Stromal cell of bone marrow (primary cell): ENCODE data around the gene PTPRQ.
"Not testable (repeated sequence)": the region's sequence is repeated elsewhere in the genome, so short reads cannot be mapped to it uniquely, and the experiment has no call there.

Experiments used
- DNase-seq: peaks from one replicate; pipeline ENCODE4 v3.0.0-alpha.2; 2012; ENCODE audit warnings: low read depth

PTPRQ gene

DNA sequence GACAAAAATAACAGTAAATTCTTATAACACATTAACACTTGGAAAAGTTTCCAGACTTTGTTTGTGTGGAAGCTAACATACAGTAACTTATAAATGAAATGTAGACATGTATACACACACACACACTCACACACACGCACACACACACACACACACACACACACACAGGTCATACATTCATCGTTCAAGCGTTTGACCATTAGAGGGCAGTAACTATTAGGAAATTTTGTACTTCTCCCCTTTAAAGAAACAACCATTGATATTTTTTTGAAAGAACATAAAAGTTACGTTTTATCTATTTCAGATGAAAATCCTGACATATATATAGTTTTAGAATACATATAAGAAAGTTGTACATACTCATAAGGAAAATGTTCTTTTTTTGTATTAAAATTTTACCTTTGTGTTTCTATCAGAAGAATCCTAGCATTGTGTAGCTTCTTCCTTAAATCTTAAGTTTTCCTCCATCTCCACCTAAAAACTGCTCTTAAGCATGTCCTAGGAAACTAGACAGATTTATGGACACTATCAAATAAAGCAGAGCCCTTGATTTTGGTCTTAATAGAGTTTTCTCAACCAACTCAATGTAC, 29.0 kb downstream of the PTPRQ start:
- peak; percentile 57 for DNase-seq

DNA sequence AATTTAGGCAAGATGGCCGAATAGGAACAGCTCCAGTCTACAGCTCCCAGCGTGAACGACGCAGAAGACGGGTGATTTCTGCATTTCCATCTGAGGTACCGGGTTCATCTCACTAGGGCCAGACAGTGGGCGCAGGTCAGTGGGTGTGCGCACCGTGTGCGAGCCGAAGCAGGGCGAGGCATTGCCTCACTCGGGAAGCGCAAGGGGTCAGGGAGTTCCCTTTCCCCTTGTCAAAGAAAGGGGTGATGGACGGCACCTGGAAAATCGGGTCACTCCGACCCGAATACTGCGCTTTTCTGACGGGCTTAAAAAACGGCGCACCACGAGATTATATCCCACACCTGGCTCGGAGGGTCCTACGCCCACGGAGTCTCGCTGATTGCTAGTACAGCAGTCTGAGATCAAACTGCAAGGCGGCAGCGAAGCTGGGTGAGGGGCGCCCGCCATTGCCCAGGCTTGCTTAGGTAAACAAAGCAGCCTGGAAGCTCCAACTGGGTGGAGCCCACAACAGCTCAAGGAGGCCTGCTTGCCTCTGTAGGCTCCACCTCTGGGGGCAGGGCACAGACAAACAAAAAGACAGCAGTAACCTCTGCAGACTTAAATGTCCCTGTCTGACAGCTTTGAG, 33.6 kb downstream of the PTPRQ start:
- not testable (repeated sequence) for DNase-seq

- DNase-seq, result no peak
These were observed 40.7 kb downstream of the PTPRQ start for GRCh38 chr12:80484746-80485145.

GRCh38 chr12:80485222-80485987, 41.4 kb downstream of the PTPRQ start:
- DNase-seq, result no peak

GRCh38 chr12:80490329-80490728, 46.3 kb downstream of the PTPRQ start:
- no peak for DNase-seq

- no peak for DNase-seq
These were observed 47.1 kb downstream of the PTPRQ start for GRCh38 chr12:80491166-80491565.

DNA sequence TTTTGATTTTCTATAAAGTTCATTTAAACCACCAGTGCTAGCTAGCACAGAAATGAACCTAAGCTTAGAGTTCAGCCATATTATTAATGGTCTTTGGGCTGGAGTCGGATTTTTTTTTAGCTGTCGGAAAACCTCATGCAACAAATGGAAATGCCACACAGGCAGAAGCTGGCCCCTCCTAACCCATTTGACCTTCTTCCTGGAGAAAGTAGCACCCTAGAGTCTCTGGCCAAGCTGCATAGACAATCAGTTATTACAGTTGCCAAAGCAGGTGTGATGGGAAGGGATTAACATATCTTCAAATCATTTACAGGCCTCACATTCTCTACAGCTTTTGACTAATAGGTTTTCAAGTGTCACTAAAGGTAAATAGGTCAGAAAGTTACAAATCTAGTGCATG, 49.4 kb downstream of the PTPRQ start:
- no peak for DNase-seq

GRCh38 chr12:80494836-80495235, 50.8 kb downstream of the PTPRQ start:
- DNase-seq, result no peak

DNA sequence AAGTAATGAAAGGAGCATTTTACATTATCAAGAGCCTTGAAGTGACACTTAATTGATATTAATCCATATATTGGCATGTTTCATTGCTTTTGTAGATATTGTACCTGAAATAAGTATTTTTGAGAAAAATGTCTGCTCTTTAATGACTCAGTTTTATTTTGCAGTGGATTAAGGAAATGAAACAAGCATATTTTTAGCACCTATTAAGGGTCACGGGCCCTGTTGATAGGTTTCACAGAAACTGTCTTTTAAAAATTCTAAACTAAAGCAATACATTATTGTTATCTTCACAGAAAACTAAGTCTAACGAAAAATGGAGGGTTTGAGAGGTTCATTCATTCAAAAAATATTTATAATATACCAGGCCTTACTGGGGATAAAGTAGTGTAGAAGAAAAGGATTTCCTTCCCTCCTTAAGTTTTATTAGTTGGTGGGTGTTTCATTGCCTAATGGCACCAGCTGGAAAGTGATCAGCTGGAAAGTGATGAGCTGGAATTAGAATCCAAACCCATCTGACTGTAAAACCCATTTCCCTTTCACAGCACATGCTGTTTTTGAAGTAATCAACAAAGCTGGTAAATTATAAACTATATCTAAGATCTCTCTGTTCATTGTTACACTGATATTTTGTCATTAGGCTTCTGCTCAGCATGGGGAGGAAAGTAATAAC, 54.2 kb downstream of the PTPRQ start:
- no peak for DNase-seq

DNA sequence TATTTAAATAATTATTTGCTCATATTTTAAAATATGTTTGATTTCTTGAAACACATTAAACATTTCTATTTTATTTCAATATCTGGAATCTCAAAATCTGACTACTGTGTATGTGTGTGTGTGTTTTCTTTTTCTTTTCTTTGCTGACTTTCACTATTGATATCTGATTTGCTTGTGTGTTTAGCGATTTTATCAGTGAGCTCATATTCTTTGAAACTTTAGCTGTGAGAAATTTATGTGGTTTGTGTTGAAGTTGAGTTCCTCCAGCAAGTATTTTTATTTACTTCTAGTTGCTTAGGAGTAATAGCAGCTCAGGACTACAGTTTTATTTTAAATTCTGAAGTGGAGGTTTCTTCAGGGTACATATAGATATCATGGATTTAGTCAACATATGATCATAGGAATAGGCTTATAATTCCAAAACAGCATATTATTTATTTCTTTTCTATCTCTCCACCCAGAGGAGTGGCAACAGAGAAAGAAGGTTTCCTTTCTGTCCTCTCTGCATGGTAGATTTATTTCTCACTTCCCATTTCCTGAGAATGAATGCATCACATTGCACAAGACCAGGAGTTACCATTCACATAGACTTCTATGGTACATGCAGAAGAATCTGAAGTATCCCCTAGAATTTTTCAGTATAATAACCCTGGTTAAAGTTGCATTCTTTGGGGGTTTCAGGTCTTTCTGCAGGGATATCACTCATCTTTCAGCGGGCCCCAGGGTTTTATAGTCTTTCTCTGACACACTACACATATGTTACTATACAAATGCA, 60.5 kb downstream of the PTPRQ start:
- no peak for DNase-seq

DNA sequence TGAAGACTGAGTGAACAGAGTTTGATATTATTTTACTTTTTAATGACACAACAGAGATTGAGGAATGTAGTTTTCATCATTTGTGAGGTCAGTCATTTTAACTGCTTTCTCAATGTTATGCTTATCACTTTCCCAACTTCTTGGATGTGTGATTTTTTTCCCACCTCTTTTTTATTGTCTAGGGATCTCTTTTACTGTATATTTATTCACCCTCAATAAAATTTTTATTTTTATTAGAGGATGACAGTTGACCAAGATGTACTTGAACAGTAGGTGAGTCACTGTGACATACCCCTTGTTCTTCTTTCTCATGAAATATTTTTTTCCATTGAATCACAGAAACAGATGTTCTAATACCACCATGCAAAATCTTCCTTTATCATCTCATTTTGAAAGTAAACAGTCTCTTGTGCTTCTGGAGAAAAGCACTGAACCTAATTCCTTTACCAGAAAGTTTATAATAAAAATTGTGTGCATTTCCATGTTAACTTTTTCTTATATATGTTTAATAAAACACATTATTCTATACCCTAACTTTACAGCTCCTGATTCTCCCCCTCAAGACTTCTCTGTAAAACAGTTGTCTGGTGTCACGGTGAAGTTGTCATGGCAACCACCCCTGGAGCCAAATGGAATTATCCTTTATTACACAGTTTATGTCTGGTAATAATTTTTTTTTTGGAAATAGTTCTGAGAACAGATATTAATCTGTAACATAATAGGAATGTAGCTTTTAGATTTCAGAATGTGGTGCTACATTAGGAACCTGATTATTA, 65.9 kb downstream of the PTPRQ start:
- DNase-seq, result peak; percentile 43

DNA sequence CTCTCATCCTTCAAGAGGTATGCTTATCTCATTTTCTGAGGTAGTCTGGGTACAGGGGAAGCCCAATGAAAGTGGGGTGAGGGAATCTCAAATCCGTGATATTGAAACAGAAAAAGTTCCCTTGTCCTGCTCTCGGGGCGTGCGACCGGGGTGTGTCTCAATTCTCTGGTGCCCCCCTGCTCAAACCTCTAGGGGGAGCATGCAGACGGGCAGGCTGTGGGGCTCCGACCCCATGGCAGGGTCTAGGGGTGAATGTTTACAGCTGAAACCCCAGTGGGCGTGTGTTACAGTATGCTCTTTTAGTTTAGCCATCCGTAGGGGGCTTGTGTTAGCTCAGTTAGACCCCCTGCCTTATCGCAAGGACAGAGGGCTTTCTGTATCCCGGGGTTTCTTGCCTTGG, 68.7 kb downstream of the PTPRQ start:
- DNase-seq, result no peak

- DNase-seq, result no peak
These were observed 69.2 kb downstream of the PTPRQ start for GRCh38 chr12:80513211-80513610.

- DNase-seq, result no peak
These were observed 73.6 kb downstream of the PTPRQ start for GRCh38 chr12:80517655-80518054.

GRCh38 chr12:80531646-80532045, 87.6 kb downstream of the PTPRQ start:
- DNase-seq, result no peak

GRCh38 chr12:80539029-80539428, 95.0 kb downstream of the PTPRQ start:
- DNase-seq, result no peak

DNA sequence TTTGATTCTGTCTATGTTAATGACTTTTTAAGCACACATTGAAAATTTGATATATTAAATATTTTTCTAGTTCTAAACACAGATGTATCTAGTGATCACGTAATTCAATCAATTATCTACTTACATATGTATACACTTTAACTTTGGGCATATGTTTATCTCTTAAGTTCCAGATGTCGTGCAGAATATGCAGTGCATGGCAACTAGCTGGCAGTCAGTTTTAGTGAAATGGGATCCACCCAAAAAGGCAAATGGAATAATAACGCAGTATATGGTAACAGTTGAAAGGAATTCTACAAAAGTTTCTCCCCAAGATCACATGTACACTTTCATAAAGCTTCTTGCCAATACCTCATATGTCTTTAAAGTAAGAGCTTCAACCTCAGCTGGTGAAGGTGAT, 105.3 kb downstream of the PTPRQ start:
- DNase-seq, result no peak

DNA sequence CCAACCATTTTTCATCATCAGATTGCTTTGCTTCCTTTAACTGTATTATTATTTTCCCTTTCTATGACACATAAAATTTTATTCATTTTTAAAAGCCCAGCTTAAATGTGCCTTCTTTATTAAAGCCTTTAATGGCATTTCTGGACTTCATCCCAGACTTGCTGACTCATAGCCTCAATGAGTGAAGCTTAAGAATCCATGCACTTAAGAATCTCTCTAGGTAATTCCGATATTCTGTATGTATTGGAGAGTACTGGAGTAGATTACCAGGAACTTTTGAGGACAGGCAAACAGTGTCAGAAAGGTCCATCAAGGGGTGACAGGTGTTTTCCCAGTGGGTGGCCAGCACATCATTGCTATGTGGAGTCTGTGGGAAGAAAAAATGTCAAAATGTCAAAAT, 107.9 kb downstream of the PTPRQ start:
- DNase-seq, result peak; percentile 96

DNA sequence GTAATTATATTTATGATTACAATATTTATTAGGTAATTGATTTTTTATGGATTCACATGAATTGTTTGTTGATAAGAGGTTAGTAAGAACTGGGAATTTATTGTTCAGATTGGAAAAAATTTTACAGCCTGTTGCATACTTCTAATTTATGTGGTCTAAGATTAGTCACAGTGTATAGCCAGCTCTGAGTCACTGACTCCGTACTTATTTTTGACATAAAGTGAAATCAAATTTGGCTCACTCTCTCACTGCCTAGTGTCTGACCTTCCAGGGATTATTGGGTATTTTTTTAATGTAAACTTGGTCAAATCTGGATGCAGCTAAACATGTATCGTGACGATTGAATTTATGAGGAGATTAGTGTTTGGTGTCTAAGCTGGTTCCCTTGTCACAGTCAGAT, 109.3 kb downstream of the PTPRQ start:
- DNase-seq, result peak; percentile 74

DNA sequence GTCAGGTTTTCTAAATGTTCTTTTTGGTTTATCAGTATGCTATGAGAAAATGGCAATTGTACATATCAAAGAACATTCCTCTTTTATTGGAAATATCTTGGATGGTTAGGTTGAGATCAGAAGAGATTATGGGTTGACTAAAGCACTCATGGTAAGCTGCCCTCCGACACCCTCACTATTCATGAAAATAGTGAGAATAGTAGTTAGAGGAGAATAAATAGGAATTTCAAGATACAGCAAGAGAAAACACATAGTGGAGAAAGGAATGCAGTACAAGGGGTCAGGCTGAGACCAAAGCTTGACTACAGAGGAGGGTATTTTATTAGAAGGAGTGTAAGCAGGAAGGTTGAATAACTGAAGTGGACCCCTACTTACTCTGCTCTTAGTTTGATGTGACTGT, 112.5 kb downstream of the PTPRQ start:
- no peak for DNase-seq

DNA sequence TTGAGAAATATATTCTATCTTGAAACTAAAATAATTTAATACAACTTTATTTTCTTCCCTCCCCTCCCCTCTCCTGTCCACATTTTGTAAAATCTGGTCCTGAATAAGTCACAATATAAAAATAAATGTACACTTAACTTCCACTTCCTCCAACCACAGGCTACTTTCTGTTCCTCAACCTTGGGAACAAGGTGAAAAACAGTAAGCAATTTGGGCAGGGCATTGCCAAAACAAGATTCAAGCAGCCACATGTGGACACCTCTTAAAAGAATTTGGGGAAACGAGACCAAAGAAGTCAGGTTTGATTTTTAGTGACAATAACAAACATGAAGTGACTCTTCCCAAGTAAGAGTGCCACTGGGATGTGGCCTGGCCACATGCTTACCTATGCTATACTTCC, 115.7 kb downstream of the PTPRQ start:
- DNase-seq, result no peak
